Middle frontal gyrus (tissue), 1 donor: ENCODE data around the gene SMCO3.
A peak's percentile ranks its signal among the peaks of the same experiment; 100 is the strongest.
"Not testable (repeated sequence)": the region's sequence is repeated elsewhere in the genome, so short reads cannot be mapped to it uniquely, and the experiment has no call there.

Experiments used
- DNase-seq: peaks from one replicate; pipeline ENCODE4 v3.0.0-alpha.2; 2015; ENCODE audit warnings: low spot score; ENCODE audit errors: extremely low spot score

SMCO3 gene

GRCh38 chr12:14775636-14775980, 38.4 kb downstream of the SMCO3 start:
- DNase-seq: no peak

DNA sequence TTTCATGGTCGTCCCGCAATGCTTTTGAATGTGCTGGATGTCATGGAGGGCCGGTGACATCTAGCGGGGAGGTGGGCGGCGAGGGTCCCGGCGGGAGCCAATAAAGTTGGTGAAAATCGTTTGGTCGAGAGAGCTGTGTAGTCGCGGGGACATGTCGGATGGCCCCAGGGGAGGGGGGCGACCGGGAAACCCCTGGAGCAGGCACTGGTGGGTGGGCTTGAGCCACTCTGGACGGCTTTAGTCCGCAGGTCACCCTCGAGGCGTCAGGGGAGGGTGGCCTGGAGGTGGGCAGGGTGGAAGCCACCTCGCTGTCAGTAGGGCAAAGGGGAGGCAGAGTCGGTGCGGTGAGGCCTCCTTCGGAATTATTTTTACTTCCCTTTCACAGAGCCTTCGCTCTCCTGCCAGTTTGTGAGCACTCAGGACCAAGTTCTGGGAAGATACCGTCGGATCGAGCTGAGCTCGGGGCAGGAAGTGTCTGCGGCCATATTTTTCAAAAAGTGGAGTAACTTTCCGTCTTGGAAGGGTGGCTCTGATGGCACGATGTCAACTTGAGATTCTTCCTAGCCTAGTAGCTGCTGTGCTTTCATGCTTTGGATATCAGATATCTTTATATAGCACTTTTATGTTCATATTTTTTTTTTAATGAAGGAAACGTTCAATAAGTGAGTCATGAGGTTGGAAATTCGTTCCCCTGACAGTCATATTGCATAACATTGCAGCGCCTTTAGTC, 38.9 kb downstream of the SMCO3 start:
- DNase-seq: no peak

DNA sequence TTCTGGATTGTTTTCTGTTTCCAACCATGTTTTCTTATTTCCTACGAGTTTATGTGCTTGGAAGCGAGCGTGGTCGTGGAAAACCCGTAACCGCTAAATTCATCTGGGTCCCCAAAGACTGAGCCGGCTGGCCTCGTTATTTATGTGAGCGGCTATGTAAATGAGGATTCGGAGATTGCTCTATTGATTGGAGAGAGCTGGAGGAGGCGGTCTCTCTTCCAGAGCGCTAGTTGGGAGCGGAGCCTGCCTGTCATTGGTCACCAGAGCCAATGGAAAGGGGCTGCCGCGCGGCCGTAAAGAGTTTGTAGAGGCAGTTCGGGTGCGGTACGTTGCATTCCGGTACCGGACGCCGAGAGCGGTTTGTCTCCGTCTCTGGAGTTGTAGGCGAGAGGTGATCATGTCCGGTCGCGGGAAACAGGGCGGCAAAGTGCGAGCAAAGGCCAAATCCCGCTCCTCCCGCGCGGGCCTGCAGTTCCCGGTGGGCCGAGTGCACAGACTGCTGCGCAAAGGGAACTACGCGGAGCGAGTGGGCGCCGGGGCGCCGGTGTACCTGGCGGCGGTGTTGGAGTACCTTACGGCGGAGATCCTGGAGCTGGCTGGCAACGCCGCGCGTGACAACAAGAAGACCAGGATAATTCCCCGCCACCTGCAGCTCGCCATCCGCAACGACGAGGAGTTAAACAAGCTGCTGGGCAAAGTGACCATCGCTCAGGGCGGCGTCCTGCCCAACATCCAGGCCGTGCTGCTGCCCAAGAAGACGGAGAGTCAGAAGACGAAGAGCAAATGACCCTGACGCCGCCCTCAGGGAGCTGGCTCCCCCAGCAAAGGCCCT, 39.7 kb downstream of the SMCO3 start:
- DNase-seq: peak; percentile 90

- no peak for DNase-seq
Observed at GRCh38 chr12:14773685-14774073, 40.3 kb downstream of the SMCO3 start.

DNA sequence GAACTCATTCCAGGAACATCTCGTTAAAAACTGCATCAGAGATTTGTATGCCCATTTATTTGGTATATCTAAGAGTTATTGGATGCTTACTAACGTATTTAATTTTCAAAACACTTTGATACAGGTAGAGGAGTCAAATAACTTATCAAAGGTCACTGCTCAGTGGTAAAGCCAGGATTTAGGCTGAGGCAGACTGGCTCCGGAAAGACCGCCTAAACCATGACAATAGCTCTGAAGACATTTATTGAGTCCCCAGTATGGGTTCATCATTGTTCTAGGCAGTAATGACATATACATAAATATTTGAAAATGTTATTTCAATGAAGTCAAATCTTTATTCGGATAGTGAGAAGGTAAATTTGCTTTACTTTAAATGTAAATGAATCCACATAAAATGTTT, 41.0 kb downstream of the SMCO3 start:
- no peak for DNase-seq

DNA sequence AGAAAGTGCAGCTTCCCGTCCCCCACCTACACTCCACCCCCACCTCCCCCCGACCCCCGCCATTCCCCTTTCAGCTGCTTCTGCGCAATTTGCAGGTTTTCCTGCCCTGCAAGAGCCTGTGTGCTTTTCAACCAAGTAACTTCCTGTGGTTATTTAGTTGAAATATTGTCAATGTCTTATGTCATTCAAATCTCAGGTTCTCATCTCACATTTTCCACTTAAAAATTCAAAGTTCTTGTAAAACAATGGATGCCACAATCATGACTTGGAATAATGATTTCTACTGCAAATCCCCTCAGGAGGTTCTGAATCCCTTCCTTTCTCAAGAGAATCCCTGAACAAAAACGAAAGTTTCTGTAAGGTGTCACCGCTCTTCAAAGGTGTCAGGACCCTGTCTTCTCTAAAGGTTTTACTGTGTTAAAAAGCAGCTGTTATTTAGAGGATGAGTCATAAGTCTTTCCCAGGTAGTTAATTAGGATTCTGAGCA, 42.3 kb downstream of the SMCO3 start:
- no peak for DNase-seq

GRCh38 chr12:14770496-14771461, 43.2 kb downstream of the SMCO3 start:
- peak; percentile 84 for DNase-seq

DNA sequence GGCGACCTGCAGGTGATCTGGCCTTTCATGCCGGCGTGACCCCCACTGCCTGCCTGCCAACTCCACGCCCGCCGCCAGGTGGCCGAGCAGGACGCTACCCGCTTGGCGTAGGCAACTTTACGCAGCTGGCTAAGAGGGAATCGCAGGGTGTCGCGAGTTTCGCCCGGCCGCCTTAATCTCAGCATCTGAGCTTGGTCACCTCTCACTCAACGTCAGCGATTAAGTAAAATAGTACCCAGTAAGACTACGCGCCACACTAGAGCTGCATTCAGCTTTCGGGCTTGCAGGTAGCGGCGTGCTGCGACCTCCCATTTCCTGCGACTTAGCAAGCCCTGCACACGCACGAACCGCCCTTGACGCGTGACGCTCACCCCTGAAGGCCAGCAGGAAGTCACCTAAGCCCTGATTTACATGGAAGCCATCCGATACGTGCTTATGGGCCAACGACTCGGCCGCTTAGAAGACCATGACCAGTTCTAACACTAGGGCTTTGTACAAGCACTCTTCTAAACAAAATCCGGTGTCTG, 44.0 kb downstream of the SMCO3 start:
- peak; percentile 26 for DNase-seq

DNA sequence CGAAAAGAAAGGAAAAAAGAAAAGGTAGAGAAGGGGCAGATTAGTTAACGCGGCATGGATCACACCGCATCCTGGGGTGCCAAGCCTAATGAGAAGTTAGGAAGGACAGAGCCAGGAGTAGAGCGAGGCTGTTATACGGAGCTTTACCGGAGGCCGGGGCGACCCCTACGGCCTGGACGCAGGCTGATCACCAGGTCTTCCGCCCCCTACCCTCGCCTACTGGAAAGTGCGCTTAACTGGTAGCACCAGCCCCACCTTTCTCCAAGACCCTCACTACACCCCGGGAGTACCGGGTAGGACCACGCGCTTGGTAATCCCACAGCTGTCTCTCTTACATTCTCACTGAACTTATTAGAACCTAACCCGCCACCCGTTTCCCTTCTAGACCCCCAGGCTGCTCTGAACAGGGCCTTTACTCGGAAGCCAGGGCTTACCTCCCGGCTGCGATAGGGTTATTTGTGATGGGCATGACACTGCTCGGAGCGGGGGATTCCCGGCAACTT, 44.5 kb downstream of the SMCO3 start:
- DNase-seq: no peak

DNA sequence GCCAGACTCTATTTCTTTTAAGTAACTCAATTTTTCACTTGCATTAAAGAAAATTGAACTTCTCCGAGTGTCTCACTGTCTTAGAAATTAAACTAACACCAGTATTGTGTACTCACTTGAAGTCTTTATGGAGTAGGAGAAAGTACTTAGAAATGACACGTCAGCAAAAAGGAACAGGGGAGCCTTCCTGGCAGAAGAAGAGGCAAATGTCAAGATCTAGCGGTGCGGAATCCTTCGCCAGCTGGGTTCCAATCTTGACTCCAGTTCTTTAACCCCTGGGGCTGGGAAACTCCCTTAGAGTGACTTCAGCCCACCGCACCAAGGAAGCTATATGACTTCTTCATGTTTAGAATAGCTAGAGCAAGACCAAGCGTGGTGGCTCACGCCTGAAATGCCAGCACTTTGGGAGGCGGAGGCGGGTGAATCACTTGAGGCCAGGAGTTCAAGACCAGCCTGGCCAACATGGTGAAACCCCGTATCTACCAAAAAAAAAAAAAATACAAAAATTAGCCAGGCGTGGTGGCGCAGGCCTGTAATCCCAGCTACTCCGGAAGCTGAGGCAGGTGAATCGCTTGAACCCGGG, 45.1 kb downstream of the SMCO3 start:
- DNase-seq: no peak

- no peak for DNase-seq
Observed at GRCh38 chr12:14767617-14768016, 46.4 kb downstream of the SMCO3 start.

GRCh38 chr12:14766649-14767215, 47.2 kb downstream of the SMCO3 start:
- DNase-seq: no peak

GRCh38 chr12:14766020-14766419, 48.0 kb downstream of the SMCO3 start:
- DNase-seq: not testable (repeated sequence)

DNA sequence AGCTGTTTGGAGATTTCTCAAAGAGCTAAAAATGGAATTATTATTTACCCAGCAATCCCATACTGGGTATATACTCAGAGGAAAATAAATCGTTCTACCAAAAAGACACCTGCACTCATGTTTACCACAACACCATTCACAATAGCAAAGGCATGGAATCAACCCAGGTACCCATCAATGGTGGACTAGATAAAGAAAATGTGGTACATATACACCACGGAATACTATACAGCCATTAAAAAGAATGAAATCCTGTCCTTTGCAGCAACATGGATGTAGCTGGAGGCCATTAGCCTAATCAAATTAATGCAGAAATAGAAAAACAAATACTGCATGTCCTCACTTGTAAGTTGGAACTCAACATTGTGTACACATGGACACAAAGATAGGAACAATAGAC, 48.6 kb downstream of the SMCO3 start:
- DNase-seq: no peak

- DNase-seq: not testable (repeated sequence)
Observed at GRCh38 chr12:14759711-14760280, 54.2 kb downstream of the SMCO3 start.

GRCh38 chr12:14756334-14757143, 57.4 kb downstream of the SMCO3 start:
- DNase-seq: no peak
